ENCODE data around the gene FREM2.

The FREM2 gene

GRCh38 chr13:38648912-38649311, 38.0 kb upstream of the FREM2 start:
- DNase-seq (ENCODE audit: extremely low spot score): no peak
- CTCF ChIA-PET: no interaction called here
- TF ChIP-seq NFRKB (IDR thresholded peaks at IDR 0.05) (no peak), FOXM1 (IDR thresholded peaks at IDR 0.05; ENCODE audit: borderline replicate concordance) (no peak), CTBP1 (IDR thresholded peaks at IDR 0.05; ENCODE audit: borderline replicate concordance) (no peak), LEF1 (IDR thresholded peaks at IDR 0.05; ENCODE audit: borderline replicate concordance) (no peak), HDGF (IDR thresholded peaks at IDR 0.05; ENCODE audit: borderline replicate concordance) (no peak), FOXK2 (IDR thresholded peaks at IDR 0.05) (no peak), ELF4 (IDR thresholded peaks at IDR 0.05) (no peak), TARDBP (IDR thresholded peaks at IDR 0.05) (no peak), SUZ12 (IDR thresholded peaks at IDR 0.05) (no peak), ZNF384 (IDR thresholded peaks at IDR 0.05) (no peak), BHLHE40 (IDR thresholded peaks at IDR 0.05; ENCODE audit: borderline replicate concordance) (no peak), FOXA1 (IDR thresholded peaks at IDR 0.05) (no peak), ARNT (IDR thresholded peaks at IDR 0.05) (no peak), L3MBTL2 (conservative IDR thresholded peaks at IDR 0.05) (no peak)
- TF ChIP-seq, protein P1, sequence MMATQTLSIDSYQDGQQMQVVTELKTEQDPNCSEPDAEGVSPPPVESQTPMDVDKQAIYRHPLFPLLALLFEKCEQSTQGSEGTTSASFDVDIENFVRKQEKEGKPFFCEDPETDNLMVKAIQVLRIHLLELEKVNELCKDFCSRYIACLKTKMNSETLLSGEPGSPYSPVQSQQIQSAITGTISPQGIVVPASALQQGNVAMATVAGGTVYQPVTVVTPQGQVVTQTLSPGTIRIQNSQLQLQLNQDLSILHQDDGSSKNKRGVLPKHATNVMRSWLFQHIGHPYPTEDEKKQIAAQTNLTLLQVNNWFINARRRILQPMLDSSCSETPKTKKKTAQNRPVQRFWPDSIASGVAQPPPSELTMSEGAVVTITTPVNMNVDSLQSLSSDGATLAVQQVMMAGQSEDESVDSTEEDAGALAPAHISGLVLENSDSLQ (IDR thresholded peaks at IDR 0.05): no peak
- POLR2A ChIA-PET: no interaction called here

- TF ChIP-seq TARDBP (IDR thresholded peaks at IDR 0.05) (no peak), LEF1 (IDR thresholded peaks at IDR 0.05; ENCODE audit: borderline replicate concordance) (no peak), ARNT (IDR thresholded peaks at IDR 0.05) (no peak), FOXK2 (IDR thresholded peaks at IDR 0.05) (no peak), L3MBTL2 (conservative IDR thresholded peaks at IDR 0.05) (no peak), CTBP1 (IDR thresholded peaks at IDR 0.05; ENCODE audit: borderline replicate concordance) (no peak), NFRKB (IDR thresholded peaks at IDR 0.05) (no peak), ELF4 (IDR thresholded peaks at IDR 0.05) (no peak), ZNF384 (IDR thresholded peaks at IDR 0.05) (no peak), SP1 (IDR thresholded peaks at IDR 0.05) (no peak), SUZ12 (IDR thresholded peaks at IDR 0.05) (no peak), BHLHE40 (IDR thresholded peaks at IDR 0.05; ENCODE audit: borderline replicate concordance) (no peak), HDGF (IDR thresholded peaks at IDR 0.05; ENCODE audit: borderline replicate concordance) (no peak), FOXM1 (IDR thresholded peaks at IDR 0.05; ENCODE audit: borderline replicate concordance) (no peak)
- TF ChIP-seq, protein P1 (IDR thresholded peaks at IDR 0.05): no peak
- ChIA-PET CTCF (no interaction called here), POLR2A (no interaction called here)
- no peak for DNase-seq (ENCODE audit: extremely low spot score)
These were observed 30.2 kb upstream of the FREM2 start for GRCh38 chr13:38656699-38657098.

DNA sequence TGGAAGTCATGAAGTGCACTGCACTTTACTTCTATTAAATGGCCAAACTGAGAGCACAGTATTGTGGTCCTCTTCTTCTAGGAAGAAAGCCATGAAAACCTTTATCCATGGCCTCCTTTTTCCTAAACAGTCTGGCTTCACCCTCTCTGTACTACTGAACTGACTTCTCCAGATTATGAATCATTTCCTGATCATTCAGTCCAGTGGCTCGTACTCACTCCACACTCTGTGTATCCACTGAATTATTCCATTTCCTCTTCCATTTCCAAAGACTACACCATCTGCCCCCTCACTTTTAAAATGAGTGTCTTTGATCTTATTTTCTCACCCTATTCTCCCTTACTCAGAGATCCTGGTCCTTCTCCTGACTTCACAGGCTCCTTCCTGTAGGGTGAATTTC, 29.7 kb upstream of the FREM2 start:
- TF ChIP-seq L3MBTL2 (conservative IDR thresholded peaks at IDR 0.05) (no peak), FOXK2 (IDR thresholded peaks at IDR 0.05) (no peak), HDGF (IDR thresholded peaks at IDR 0.05; ENCODE audit: borderline replicate concordance) (no peak), NFRKB (IDR thresholded peaks at IDR 0.05) (no peak), FOXA1 (IDR thresholded peaks at IDR 0.05) (no peak), SP1 (IDR thresholded peaks at IDR 0.05) (no peak), BHLHE40 (IDR thresholded peaks at IDR 0.05; ENCODE audit: borderline replicate concordance) (no peak), CTBP1 (IDR thresholded peaks at IDR 0.05; ENCODE audit: borderline replicate concordance) (no peak), ZNF384 (IDR thresholded peaks at IDR 0.05) (no peak), ELF4 (IDR thresholded peaks at IDR 0.05) (no peak), TARDBP (IDR thresholded peaks at IDR 0.05) (no peak), FOXM1 (IDR thresholded peaks at IDR 0.05; ENCODE audit: borderline replicate concordance) (no peak), LEF1 (IDR thresholded peaks at IDR 0.05; ENCODE audit: borderline replicate concordance) (no peak), ARNT (IDR thresholded peaks at IDR 0.05) (no peak), SUZ12 (IDR thresholded peaks at IDR 0.05) (no peak)
- TF ChIP-seq, protein P1 (IDR thresholded peaks at IDR 0.05): no peak
- ChIA-PET CTCF (no interaction called here), POLR2A (no interaction called here)
- no peak for DNase-seq (ENCODE audit: extremely low spot score)

- ChIA-PET POLR2A (no interaction called here), CTCF (interaction anchor here (0.7 kb wide), 1 partner anchor 80 kb away, joined by 3 read pairs; no protein-coding TSS in a partner anchor)
- no peak for DNase-seq (ENCODE audit: extremely low spot score)
- no peak for TF ChIP-seq NFRKB (IDR thresholded peaks at IDR 0.05)
- no peak for TF ChIP-seq FOXM1 (IDR thresholded peaks at IDR 0.05; ENCODE audit: borderline replicate concordance)
- TF ChIP-seq L3MBTL2 (conservative IDR thresholded peaks at IDR 0.05): no peak
- TF ChIP-seq SP1 (IDR thresholded peaks at IDR 0.05): no peak
- no peak for TF ChIP-seq CTBP1 (IDR thresholded peaks at IDR 0.05; ENCODE audit: borderline replicate concordance)
- TF ChIP-seq BHLHE40 (IDR thresholded peaks at IDR 0.05; ENCODE audit: borderline replicate concordance): no peak
- TF ChIP-seq FOXA1 (IDR thresholded peaks at IDR 0.05): no peak
- TF ChIP-seq LEF1 (IDR thresholded peaks at IDR 0.05; ENCODE audit: borderline replicate concordance): no peak
- no peak for TF ChIP-seq SUZ12 (IDR thresholded peaks at IDR 0.05)
- TF ChIP-seq FOXK2 (IDR thresholded peaks at IDR 0.05): no peak
- TF ChIP-seq HDGF (IDR thresholded peaks at IDR 0.05; ENCODE audit: borderline replicate concordance): no peak
- no peak for TF ChIP-seq ZNF384 (IDR thresholded peaks at IDR 0.05)
- TF ChIP-seq TARDBP (IDR thresholded peaks at IDR 0.05): no peak
- no peak for TF ChIP-seq ELF4 (IDR thresholded peaks at IDR 0.05)
- TF ChIP-seq, protein P1 (IDR thresholded peaks at IDR 0.05): no peak
- TF ChIP-seq ARNT (IDR thresholded peaks at IDR 0.05): no peak
These were observed 28.0 kb upstream of the FREM2 start for GRCh38 chr13:38658906-38659305.

DNA sequence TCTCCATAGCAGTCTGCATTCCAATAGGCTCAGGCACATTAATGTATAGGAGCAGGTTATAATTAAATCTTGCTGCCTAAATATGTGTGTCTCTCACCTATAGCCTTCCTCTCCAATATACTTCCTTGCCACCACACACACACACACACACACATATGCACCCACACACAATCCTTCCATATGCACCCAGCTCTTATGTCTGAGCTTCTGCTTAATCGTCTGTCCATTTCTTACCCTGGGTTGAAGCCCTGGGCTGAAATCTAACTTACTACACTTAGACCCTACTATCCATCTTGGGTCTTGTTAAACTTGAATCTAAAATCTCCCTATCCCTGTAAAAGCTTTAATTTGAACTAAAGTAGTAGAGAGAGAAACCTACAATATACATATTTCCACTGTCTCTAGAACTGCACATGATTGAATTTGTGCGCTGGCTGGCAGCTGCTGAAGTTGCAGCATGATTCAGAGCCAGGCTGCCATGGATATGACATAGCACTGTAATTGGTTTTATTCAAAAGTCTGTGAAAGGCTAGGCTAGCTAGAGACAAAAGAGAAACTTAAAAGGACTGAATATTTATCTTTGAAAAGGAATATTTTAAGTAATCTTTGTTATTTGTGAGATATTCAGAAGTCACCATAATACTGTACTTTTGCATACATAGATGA, 25.7 kb upstream of the FREM2 start:
- CTCF ChIA-PET: no interaction called here
- no peak for TF ChIP-seq HDGF (IDR thresholded peaks at IDR 0.05; ENCODE audit: borderline replicate concordance)
- TF ChIP-seq SUZ12 (IDR thresholded peaks at IDR 0.05): no peak
- TF ChIP-seq BHLHE40 (IDR thresholded peaks at IDR 0.05; ENCODE audit: borderline replicate concordance): no peak
- no peak for TF ChIP-seq NFRKB (IDR thresholded peaks at IDR 0.05)

More for the DNA sequence above, 25.7 kb upstream of the FREM2 start:
- no peak for DNase-seq (ENCODE audit: extremely low spot score)
- POLR2A ChIA-PET: interaction anchor here (1.0 kb wide), 1 partner anchor 25 kb away, joined by 3 read pairs; no protein-coding TSS in a partner anchor
